ENCODE results near the gene TM4SF5. TPM values are rescaled to one million over a fixed set of nuclear protein-coding genes. Genes with fewer than 3 reads are reported as not detected.
A peak's percentile ranks its signal among the peaks of the same experiment; 100 is the strongest.

The TM4SF5 gene
- total and polyA plus RNA-seq, 2 of the 8 experiments (the other 6 are each of a cell fraction or from before 2014, with no cell fraction given) = not detected

- Histone ChIP-seq H3K4me3 (ENCODE audit: extremely low read depth in 1 of 4, insufficient read depth in 2 of 4, low read depth in 3 of 4, low read length in 4 of 4) (no peak overlapping the region), H3K27me3 (replicated peaks in 1 of 4; ENCODE audit: control insufficient read depth in 3 of 4, extremely low read depth in 1 of 4, insufficient read depth in 3 of 4, low read length in 3 of 4) (peaks cover 3 to 22% (median 15%) of the 10 kb centered on the region in 4 experiments; a peak in 6 of 7 replicates), H2AK5ac (ENCODE audit: low read depth, low read length) (no peak overlapping the region; the same call in 1 of the 2 replicates), H3K27ac (ENCODE audit: low read depth, low read length) (no peak overlapping the region), H3K23me2 (ENCODE audit: low read depth, low read length) (peaks cover 16% of the 10 kb centered on the region), H3K18ac (ENCODE audit: extremely low read depth, low read length) (no peak overlapping the region; the same call in 1 of the 2 replicates), H3K79me1 (ENCODE audit: low read depth, low read length) (no peaks in the 10 kb centered on the region), H3K79me2 (ENCODE audit: control insufficient read depth in 1 of 2, insufficient read depth in 2 of 2, low read length in 2 of 2) (no peaks in the 10 kb centered on the region), H2BK12ac (ENCODE audit: low read depth, low read length) (0 out of 2 replicates have a peak overlapping the region, but pooled peaks have one; percentile 27), H4K20me1 (replicated peaks in 1 of 2; ENCODE audit: control insufficient read depth in 1 of 2, insufficient read depth in 2 of 2, low read length in 2 of 2) (peaks cover 0 to 2% of the 10 kb centered on the region in 2 experiments), H3K23ac (ENCODE audit: insufficient read length) (no peak overlapping the region), H2AFZ (ENCODE audit: low read length) (no peak overlapping the region), H3K14ac (ENCODE audit: insufficient read length) (no peak overlapping the region), H4K8ac (ENCODE audit: extremely low read depth, insufficient read depth, low read length) (peak overlapping the region; percentile 11; the same call in 1 of the 2 replicates), H4K91ac (replicated peaks; ENCODE audit: insufficient read length, low read length) (no peak overlapping the region), H3K36me3 (ENCODE audit: control insufficient read depth in 2 of 4, insufficient read depth in 4 of 4, low read length in 3 of 4) (no peaks in the 10 kb centered on the region), H3K9ac (replicated peaks in 1 of 4; ENCODE audit: extremely low read depth in 1 of 4, low read depth in 3 of 4, low read length in 3 of 4) (no peak overlapping the region), H3K4me1 (replicated peaks in 1 of 4; ENCODE audit: control insufficient read depth in 3 of 4, insufficient read depth in 4 of 4, low read length in 3 of 4) (peaks cover 0 to 14% (median 8%) of the 10 kb centered on the region in 4 experiments; a peak in 5 of 7 replicates), H2BK20ac (ENCODE audit: low read length) (no peak overlapping the region), H3K4me2 (ENCODE audit: insufficient read depth in 1 of 2, low read depth in 2 of 2, low read length in 2 of 2) (no peak overlapping the region), H2BK5ac (ENCODE audit: low read depth, low read length) (no peak overlapping the region), H3K9me3 (ENCODE audit: insufficient read depth in 2 of 2, low read depth in 1 of 2, low read length in 1 of 2) (no peaks in the 10 kb centered on the region), H3K56ac (replicated peaks; ENCODE audit: insufficient read length, low read depth, low read length) (no peak overlapping the region), H3K4ac (replicated peaks; ENCODE audit: insufficient read length, low read depth, low read length) (no peak overlapping the region), H4K5ac (ENCODE audit: insufficient read length, low read depth, low read length) (no peak overlapping the region), H2BK15ac (ENCODE audit: low read length) (peak overlapping the region; percentile 29; the same call in 1 of the 2 replicates), H2BK120ac (replicated peaks; ENCODE audit: low read depth, low read length) (no peak overlapping the region)
- FAIRE-seq (no peak), DNase-seq (ENCODE audit: low read depth in 1 of 2, low spot score in 2 of 2) (no peak)
- ChIA-PET POLR2A (ENCODE audit: partially characterized antibody) (interaction anchor here (1.3 kb wide), 1 partner anchor 124 kb away, joined by 3 read pairs; no protein-coding TSS in a partner anchor), CTCF (ENCODE audit: partially characterized antibody) (interaction anchor here (0.5 to 2.9 kb wide), 11 partner anchors 7 to 216 kb away, joined by 3 to 16 read pairs (median 4); no protein-coding TSS in a partner anchor)
- WGBS, 2 experiments (ENCODE audit: extremely low coverage in 1 of 2, insufficient coverage in 1 of 2, insufficient read length in 1 of 2, insufficient replicate concordance in 2 of 2, low coverage in 1 of 2, low lambda C conversion rate in 2 of 2, missing lambda C conversion rate in 1 of 2) = 95% methylated on average over 57 of the region's 61 CpGs; no CpG with 5 or more reads in 1 of the 2 experiments
- TF ChIP-seq TBP (IDR thresholded peaks at IDR 0.05; ENCODE audit: low read depth, low read length) (no peak), ASH2L (IDR thresholded peaks at IDR 0.05; ENCODE audit: low read length) (no peak), EGR1 (IDR thresholded peaks at IDR 0.05; ENCODE audit: borderline replicate concordance, low read depth, low read length) (no peak), RBBP5 (IDR thresholded peaks at IDR 0.05; ENCODE audit: borderline replicate concordance, low read depth, low read length) (no peak)
Observed at GRCh38 chr17:4785311-4786105, 13.8 kb downstream of the TM4SF5 start.
